Adrenal gland (tissue), 12 donors: Measurements from ENCODE around the gene GPR83. TPM values are rescaled to one million over a fixed set of nuclear protein-coding genes. Genes with fewer than 3 reads are reported as not detected.
A peak's percentile ranks its signal among the peaks of the same experiment; 100 is the strongest.

ENCODE experiments used
- DNase-seq, 7 donors: peaks; one replicate each; pipeline ENCODE4 v3.0.0-alpha.2; 2019 to 2020
- H3K27ac ChIP-seq, 5 donors: fragments of 200-600 bp; sonication (generic) in 4 of 5; 1 replicate in 3 of 5; 2 replicates in 2 of 5; pipeline versions ENCODE4 v1.5.1 to v1.8.0; 2016 to 2020; ENCODE audit warnings: mild to moderate bottlenecking in 1 of 5
- H3K27me3 ChIP-seq: fragments of 200-600 bp; 2 replicates; pipeline ENCODE4 v1.8.0; 2021
- H3K36me3 ChIP-seq, 2 donors: fragments of 200-600 bp; replicated peaks in 1 of 2; 1 replicate in 1 of 2; 2 replicates in 1 of 2; pipeline versions ENCODE4 v1.5.1 to v1.8.0; 2018 to 2022
- H3K4me1 ChIP-seq, 2 donors: fragments of 200-600 bp; replicated peaks in 1 of 2; 1 replicate in 1 of 2; 2 replicates in 1 of 2; pipeline versions ENCODE4 v1.5.1 to v1.8.0; 2018 to 2021
- H3K4me3 ChIP-seq, 4 donors: fragments of 200-600 bp; sonication (generic) in 3 of 4; one replicate each; pipeline ENCODE4 v1.5.1; 2016 to 2018
- H3K9me3 ChIP-seq, 3 donors: fragments of 200-600 bp; sonication (generic) in 1 of 3; replicated peaks in 1 of 3; 1 replicate in 2 of 3; 2 replicates in 1 of 3; pipeline versions ENCODE4 v1.5.1 to v1.8.0; 2016 to 2021
- CTCF ChIP-seq, 6 experiments: fragments of 450-650 bp in 4 of 6; fragments of 200-600 bp in 2 of 6; sonication (generic) in 1 of 6; IDR thresholded peaks; 1 replicate in 5 of 6; 2 replicates in 1 of 6; pipeline versions ENCODE4 v1.5.1 to v1.8.0; 2016 to 2021; ENCODE audit warnings: antibody characterized with exemption in 6 of 6, mild to moderate bottlenecking in 2 of 6, moderate library complexity in 1 of 6
- POLR2A ChIP-seq, 2 donors: fragments of 450-650 bp; IDR thresholded peaks; one replicate each; pipeline ENCODE4 v1.6.1; 2017; ENCODE audit warnings: antibody characterized with exemption in 2 of 2, mild to moderate bottlenecking in 2 of 2, moderate library complexity in 1 of 2
- WGBS, 4 donors: extraction: QIAGEN DNeasy Blood & Tissue Kit in 2 of 4; methylation state at CpG; one replicate each; pipeline versions ENCODE4 v1.1.5 to v1.1.7; 2013 to 2017; 5-methylcytosine and 5-hydroxymethylcytosine counted together
- intact Hi-C, 2 donors: fragments of 100-400 bp; cut with DNase I; formaldehyde crosslinking; loops; one replicate each; pipeline versions ENCODE4 v1.14.1 to v1.15.0; 2022 to 2023
- polyA plus RNA-seq, 3 donors: library from polyadenylated mRNA; stranded (reverse); fragments of 200-250 nt in 2 of 3; fragments of 350-450 nt in 1 of 3; fragmentation: Illumina TruSeq in 1 of 3; extraction: RNeasy Lipid Tissue Mini Kit (QIAGEN cat#74804) in 1 of 3; gene quantifications; one replicate each; pipeline ENCODE4 v1.2.3, GENCODE V29; 2013 to 2014
- total RNA-seq, 9 donors: library from RNA; depleted of rRNA in 4 of 9; stranded (reverse); fragments of >200 nt in 4 of 9; fragments of 120-200 nt in 1 of 9; fragmentation: NEBNext Ultra II Directional in 1 of 9; extraction: Animal tissue kit (Norgen Biotek cat#: 25700) in 1 of 9; gene quantifications; one replicate each; pipeline versions ENCODE4 v1.1.0 to v1.2.4, GENCODE V29; 2013 to 2023
- donor health status: healthy with polysubstance abuse.
- donor health status: Bipolar disorder and iron deficiency.
- donor health status: DM: yes; HTN: yes; CAD: no.
- donor health status: DM: no; HTN: no; CAD: no.
- donor health status: DM: no; HTN: no; CAD: no.
- donor health status: DM: yes; HTN: yes; CAD: no.

GPR83 gene
- total and polyA plus RNA-seq, 12 donors = 0.17 to 1.5 (median 0.40) TPM; not detected in 1

DNA sequence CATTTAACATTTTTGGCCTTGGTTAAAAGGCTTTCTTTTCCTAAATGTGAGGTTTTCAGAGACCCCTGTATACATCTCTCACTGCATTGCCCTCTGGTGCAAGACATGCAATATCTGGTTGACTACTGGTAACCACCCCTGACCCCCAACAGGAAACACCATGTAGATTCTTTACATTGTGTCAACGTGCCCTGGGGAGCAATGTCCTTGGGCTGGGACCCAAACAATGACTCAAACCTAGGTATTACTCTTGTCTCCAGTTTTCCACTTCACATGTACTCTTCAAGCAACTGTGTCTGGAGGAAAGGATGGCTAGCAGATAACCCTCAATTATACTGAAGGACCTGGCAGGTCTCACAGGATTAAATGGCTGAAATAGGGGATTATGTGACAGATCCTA lies 1.1 kb upstream of the GPR83 start:
- WGBS, 4 donors = 4 to 29% (median 12%) methylated on average over 1 of the region's 1 CpG
- Histone ChIP-seq H3K27me3 (peaks cover 15% of the 10 kb centered on the region), H3K27ac (no peak overlapping the region), H3K4me1 (peaks cover 0 to 5% of the 10 kb centered on the region in 2 donors), H3K36me3 (no peaks in the 10 kb centered on the region), H3K9me3 (no peaks in the 10 kb centered on the region), H3K4me3 (no peak overlapping the region)
- no peak for DNase-seq
- TF ChIP-seq CTCF (IDR thresholded peaks at IDR 0.05) = no peak
- no peak for TF ChIP-seq POLR2A (IDR thresholded peaks at IDR 0.05)
- intact Hi-C loops = no loop called here

- Histone ChIP-seq H3K4me1 (peaks cover 0 to 5% of the 10 kb centered on the region in 2 donors), H3K36me3 (no peaks in the 10 kb centered on the region), H3K9me3 (no peaks in the 10 kb centered on the region), H3K4me3 (peak overlapping the region in 1 of 4 donors; percentile 34), H3K27ac (no peak overlapping the region), H3K27me3 (peaks cover 15% of the 10 kb centered on the region)
- no peak for DNase-seq
- intact Hi-C loops = no loop called here
- TF ChIP-seq POLR2A (IDR thresholded peaks at IDR 0.05) (no peak), CTCF (IDR thresholded peaks at IDR 0.05) (no peak)
- 14 to 39% (median 20%) methylated on average over 7 to 10 of the region's 10 CpGs for WGBS, 4 donors
These were observed 600 bp upstream of the GPR83 start for GRCh38 chr11:94401773-94402265.

DNA sequence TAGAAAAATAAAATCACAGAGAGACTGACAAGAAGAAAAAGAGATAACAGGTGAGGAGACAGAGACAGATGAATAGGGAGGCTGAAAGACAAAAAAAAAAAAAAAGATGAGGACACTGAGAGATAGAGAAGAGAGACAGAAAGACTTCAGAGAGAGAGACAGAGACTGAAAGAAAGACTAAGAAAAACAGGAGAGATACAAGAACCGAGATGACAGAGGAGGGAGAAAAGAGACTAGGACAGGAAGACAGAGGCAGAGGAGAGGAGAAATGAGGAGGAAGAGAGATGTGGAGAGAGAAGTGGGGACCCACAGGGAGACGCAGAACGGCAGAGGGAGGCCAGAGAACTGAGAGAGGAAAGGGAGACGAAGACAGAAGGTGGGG lies 771 bp downstream of the GPR83 start:
- Histone ChIP-seq H3K4me3 (no peak overlapping the region), H3K27ac (no peak overlapping the region), H3K36me3 (no peaks in the 10 kb centered on the region), H3K4me1 (peaks cover 0 to 5% of the 10 kb centered on the region in 2 donors), H3K9me3 (no peaks in the 10 kb centered on the region), H3K27me3 (peaks cover 15% of the 10 kb centered on the region)
- DNase-seq = no peak
- WGBS, 4 donors = 11 to 17% (median 16%) methylated on average over 4 of the region's 4 CpGs
- no peak for TF ChIP-seq CTCF (IDR thresholded peaks at IDR 0.05)
- no peak for TF ChIP-seq POLR2A (IDR thresholded peaks at IDR 0.05)
- intact Hi-C loops = no loop called here

- H3K4me1 ChIP-seq = peaks cover 0 to 5% of the 10 kb centered on the region in 2 donors
- no peak for DNase-seq
- H3K36me3 ChIP-seq = no peaks in the 10 kb centered on the region
- 33 to 45% (median 37%) methylated on average over 4 of the region's 4 CpGs for WGBS, 4 donors
- no peak overlapping the region for H3K27ac ChIP-seq
- no peak overlapping the region for H3K4me3 ChIP-seq
- TF ChIP-seq POLR2A (IDR thresholded peaks at IDR 0.05) = no peak
- no peak for TF ChIP-seq CTCF (IDR thresholded peaks at IDR 0.05)
- intact Hi-C loops = no loop called here
- H3K27me3 ChIP-seq = peaks cover 15% of the 10 kb centered on the region
- no peaks in the 10 kb centered on the region for H3K9me3 ChIP-seq
These were observed 1.2 kb downstream of the GPR83 start for GRCh38 chr11:94400050-94400449.
